HS-5 (cell line): ENCODE data around the gene NR2F6.

Experiments
- DNase-seq: peaks from one replicate; pipeline ENCODE4 v3.0.0-alpha.2; 2012; ENCODE audit warnings: low read depth

The NR2F6 gene

GRCh38 chr19:17237747-17238706, 7.7 kb downstream of the NR2F6 start:
- DNase-seq = no peak

GRCh38 chr19:17236811-17237543, 8.7 kb downstream of the NR2F6 start:
- no peak for DNase-seq

GRCh38 chr19:17235971-17236777, 9.5 kb downstream of the NR2F6 start:
- no peak for DNase-seq

DNA sequence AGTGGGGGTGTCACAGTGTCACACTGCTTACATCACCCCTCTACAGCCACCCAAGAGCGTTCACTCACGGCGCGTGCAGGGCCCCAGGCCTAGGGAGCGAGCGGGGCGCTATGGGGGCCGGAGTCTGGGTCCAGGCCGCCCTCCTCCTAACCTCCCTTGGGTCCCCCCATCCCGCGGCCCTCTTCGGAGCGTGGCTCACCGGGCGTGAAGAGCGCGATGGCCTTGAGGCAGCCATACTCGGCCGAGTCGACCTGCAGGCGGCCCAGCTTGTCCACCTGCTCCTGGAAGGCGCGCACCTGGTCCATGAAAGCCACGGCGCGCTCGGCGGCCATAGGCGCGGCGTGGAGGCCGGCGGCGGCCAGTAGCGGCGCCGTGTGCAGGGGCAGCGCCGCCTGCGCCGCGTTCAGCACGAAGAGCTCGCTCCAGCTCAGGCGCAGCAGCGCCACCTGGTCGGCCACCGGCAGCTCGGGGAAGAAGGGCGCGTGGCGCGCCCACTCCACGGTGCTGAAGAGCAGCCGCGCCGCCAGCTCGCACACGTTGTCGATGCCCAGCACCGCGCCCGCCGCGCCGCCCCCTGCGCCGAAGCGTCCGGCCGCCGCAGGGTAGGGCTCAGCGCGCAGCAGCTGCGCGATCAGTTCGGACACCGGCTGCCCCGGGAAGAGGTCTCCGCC, 10.3 kb downstream of the NR2F6 start:
- DNase-seq = no peak

- no peak for DNase-seq
Observed at GRCh38 chr19:17234911-17235299, 10.8 kb downstream of the NR2F6 start.

- no peak for DNase-seq
Observed at GRCh38 chr19:17232258-17232657, 13.5 kb downstream of the NR2F6 start.

- DNase-seq = no peak
Observed at GRCh38 chr19:17229890-17230289, 15.8 kb downstream of the NR2F6 start.

DNA sequence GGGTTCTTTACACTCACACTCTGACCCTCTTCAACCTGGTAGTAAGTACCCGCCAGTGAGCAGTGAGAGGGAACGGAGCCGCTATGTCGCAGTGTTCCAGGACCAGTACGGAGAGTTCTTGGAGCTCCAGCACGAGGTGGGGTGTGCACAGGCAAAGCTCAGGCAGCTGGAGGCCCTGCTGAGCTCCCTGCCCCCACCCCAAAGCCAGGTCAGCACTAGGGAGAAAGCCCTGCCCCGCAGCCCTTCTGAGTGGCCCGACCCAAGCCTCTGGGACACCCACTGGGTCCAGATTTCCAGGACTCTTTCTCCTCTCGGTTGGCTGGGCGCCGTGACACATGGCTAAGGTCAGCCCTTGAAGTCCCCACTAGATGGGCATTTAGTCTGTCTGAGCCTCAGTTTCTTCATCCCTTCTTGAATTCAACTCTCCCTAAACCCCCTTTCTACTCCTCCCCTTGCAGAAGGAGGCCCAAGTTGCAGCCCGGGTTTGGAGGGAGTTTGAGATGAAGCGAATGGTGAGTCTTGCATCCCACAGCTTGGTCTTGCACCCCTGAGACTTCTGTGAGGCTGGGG, 17.8 kb downstream of the NR2F6 start:
- DNase-seq = no peak

- peak; percentile 85 for DNase-seq
Observed at GRCh38 chr19:17226002-17226933, 19.5 kb downstream of the NR2F6 start, which contains the start of gene OCEL1. Gene OCEL1 (plus strand): TSS chr19:17226226. CDS start chr19:17226248, 22 bp downstream.

DNA sequence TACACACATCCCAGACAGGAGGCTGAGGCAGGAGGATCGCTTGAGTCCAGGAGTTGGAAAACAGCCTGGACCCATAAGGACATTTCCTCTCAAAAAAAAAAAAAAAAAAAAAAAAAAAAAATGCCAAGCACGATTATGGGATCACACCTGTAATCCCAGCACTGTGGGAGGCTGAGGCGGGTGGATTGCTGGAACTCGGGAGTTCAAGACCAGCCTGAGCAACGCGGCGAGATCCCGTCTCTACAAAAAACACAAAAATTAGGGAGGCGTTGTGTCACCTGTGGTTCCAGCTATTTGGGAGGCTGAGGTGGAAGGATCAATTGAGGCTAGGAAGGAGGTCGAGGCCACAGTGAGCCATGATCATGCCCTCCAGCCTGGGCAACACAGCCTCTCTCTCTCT, 20.7 kb downstream of the NR2F6 start:
- DNase-seq = no peak

- no peak for DNase-seq
Observed at GRCh38 chr19:17220207-17220758, 25.4 kb downstream of the NR2F6 start.

DNA sequence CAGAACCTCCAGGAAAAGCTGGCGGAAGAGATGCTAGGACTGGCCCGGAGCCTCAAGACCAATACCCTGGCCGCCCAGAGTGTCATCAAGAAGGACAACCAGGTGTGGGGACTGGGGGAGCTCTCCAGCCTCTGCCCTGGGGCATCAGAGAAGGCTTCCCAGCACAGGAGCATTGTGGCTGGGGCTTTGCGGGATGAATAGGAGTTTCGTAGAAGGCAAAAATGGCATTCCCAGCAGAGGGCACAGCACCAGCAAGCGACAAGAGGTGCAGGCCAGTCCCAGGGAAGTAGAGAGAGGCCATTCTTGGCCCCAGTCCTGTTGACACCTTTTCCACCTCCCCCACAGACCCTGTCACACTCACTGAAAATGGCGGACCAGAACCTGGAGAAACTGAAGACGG, 26.4 kb downstream of the NR2F6 start:
- no peak for DNase-seq

DNA sequence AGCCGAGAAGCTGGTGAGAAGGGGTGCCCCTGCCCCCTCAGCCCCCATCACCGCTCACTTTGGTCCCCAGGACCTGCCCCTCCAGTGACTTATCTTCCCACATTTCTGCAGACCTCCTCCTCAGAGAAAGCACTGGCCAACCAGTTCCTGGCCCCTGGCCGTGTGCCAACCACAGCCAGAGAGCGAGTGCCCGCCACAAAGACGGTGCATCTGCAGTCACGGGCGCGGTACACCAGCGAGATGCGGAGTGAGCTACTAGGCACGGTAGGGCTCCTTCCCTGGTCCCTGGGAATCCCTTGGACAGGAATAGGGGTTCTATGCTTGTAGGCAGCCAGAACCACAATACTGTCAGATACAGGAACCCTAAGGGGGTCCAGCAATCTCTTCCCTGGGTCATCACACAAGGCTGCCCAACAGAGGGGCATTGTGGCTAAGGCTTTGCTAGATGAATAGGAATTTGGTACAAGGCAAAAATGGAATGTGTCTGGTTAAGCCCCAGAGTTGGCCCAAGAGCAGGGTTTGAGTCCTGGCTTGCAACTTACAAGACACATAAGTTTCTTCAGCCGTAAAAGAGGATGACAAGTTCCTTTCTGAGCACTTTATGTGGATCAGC, 29.6 kb downstream of the NR2F6 start:
- no peak for DNase-seq

GRCh38 chr19:17215127-17215971, 30.4 kb downstream of the NR2F6 start, which contains the start of gene USE1:
Gene USE1 (plus strand): TSS chr19:17215357. CDS start chr19:17215406, 49 bp downstream.
- peak; percentile 59 for DNase-seq

- no peak for DNase-seq
Observed at GRCh38 chr19:17214508-17215126, 31.1 kb downstream of the NR2F6 start.

DNA sequence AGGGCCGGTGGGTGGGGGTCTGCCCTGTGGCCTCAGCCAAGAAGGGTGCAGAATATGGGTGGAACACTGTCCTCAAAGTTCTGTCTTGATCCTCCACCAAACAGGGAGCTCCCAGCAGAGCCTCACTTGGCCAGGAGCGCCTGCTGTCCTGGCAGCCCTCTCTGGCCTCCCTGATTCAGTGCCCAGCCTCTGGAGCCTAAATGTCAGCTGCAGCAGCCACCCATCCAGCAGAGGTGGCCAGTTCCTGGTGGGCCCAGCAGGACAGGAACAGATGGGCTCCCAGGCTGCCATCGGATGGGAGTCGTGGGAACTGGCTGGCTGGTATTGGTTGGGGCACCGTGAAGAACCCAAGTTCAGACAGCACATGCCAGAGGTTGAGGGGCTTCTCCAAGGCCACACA, 32.4 kb downstream of the NR2F6 start:
- no peak for DNase-seq

DNA sequence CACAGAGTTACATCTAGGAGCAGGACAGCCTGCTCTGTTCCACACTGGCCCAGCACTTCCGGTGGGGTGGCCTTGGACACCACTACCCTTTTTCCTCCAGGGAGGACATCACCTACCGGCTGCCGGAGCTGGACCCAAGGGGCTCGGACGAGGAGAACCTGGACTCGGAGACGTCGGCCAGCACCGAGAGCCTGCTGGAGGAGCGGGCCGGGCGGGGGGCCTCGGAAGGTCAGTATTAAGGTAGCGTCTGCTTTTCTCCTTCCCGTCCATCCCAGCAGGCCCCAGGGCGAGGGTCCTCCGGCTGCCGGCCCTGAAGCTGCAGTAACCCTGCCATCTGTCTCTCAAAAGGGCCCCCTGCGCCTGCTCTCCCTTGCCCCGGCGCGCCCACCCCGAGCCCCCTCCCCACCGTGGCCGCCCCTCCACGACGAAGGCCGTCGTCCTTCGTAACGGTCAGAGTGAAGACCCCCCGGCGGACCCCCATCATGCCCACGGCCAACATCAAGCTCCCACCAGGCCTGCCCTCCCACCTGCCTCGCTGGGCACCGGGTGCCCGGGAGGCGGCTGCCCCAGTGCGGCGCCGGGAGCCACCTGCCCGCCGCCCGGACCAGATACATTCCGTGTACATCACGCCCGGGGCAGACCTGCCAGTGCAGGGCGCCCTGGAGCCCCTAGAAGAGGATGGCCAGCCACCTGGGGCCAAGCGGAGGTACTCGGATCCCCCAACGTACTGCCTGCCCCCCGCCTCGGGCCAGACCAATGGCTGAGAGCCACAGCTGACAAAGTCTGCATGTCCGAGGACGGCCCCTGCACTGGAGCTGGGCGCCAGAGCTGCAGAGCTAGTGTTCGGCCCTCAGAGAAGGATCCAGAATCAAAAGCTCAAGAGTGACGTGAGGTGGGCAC, 33.9 kb downstream of the NR2F6 start:
- no peak for DNase-seq
